GM12874 (cell line): ENCODE data around the gene TRIM17.

ENCODE experiments used
- CTCF ChIP-seq: IDR thresholded peaks from 2 replicates; pipeline ENCODE4 v1.5.1; 2011; ENCODE audit warnings: low read depth, mild to moderate bottlenecking, control low read depth, low read length, moderate library complexity; ENCODE audit not compliant: insufficient read depth

The TRIM17 gene

GRCh38 chr1:228408041-228408868 lies 8.4 kb downstream of the TRIM17 start:
- no peak for TF ChIP-seq CTCF

GRCh38 chr1:228407106-228408040 lies 9.3 kb downstream of the TRIM17 start:
- TF ChIP-seq CTCF, result no peak

GRCh38 chr1:228405979-228406228 lies 10.8 kb downstream of the TRIM17 start:
- TF ChIP-seq CTCF, result no peak

- TF ChIP-seq CTCF, result no peak
Measured at GRCh38 chr1:228405200-228405978, 11.3 kb downstream of the TRIM17 start.

GRCh38 chr1:228404107-228404720 lies 12.4 kb downstream of the TRIM17 start:
- no peak for TF ChIP-seq CTCF

GRCh38 chr1:228403231-228403631 lies 13.4 kb downstream of the TRIM17 start:
- no peak for TF ChIP-seq CTCF
